Retinal pigment epithelial cell (primary cell): ENCODE results near the gene PLSCR5.

Source experiments
- DNase-seq: peaks from one replicate; pipeline ENCODE4 v3.0.0-alpha.2; 2010; ENCODE audit warnings: low read depth
- H3K4me3 ChIP-seq: 2 replicates; pipeline ENCODE4 v1.5.1; 2011; ENCODE audit warnings: mild to moderate bottlenecking, low read length, control low read depth, moderate library complexity
- CTCF ChIP-seq: conservative IDR thresholded peaks from 2 replicates; pipeline ENCODE4 v1.5.1; 2011; ENCODE audit warnings: low read depth, low read length, control low read depth, inconsistent platforms

Gene PLSCR5

GRCh38 chr3:146637871-146638270 lies 32.7 kb upstream of the PLSCR5 start:
- no peak for TF ChIP-seq CTCF
- H3K4me3 ChIP-seq, result no peak overlapping the region
- DNase-seq, result no peak

- TF ChIP-seq CTCF, result no peak
- no peak overlapping the region for H3K4me3 ChIP-seq
- no peak for DNase-seq
Measured at GRCh38 chr3:146636881-146637280, 31.7 kb upstream of the PLSCR5 start.

- TF ChIP-seq CTCF, result no peak
- H3K4me3 ChIP-seq, result no peak overlapping the region
- DNase-seq, result no peak
Measured at GRCh38 chr3:146634346-146634745, 29.2 kb upstream of the PLSCR5 start.

GRCh38 chr3:146628671-146629070 lies 23.5 kb upstream of the PLSCR5 start:
- no peak for DNase-seq

GRCh38 chr3:146626403-146627122 lies 21.4 kb upstream of the PLSCR5 start:
- DNase-seq, result no peak
- no peak for TF ChIP-seq CTCF
- no peak overlapping the region for H3K4me3 ChIP-seq

More at GRCh38 chr3:146628671-146629070, 23.5 kb upstream of the PLSCR5 start:
- no peak for TF ChIP-seq CTCF
- no peak overlapping the region for H3K4me3 ChIP-seq

GRCh38 chr3:146625186-146625775 lies 20.1 kb upstream of the PLSCR5 start:
- no peak for TF ChIP-seq CTCF
- no peak for DNase-seq
- H3K4me3 ChIP-seq, result no peak overlapping the region

- DNase-seq, result no peak
- TF ChIP-seq CTCF, result no peak
- no peak overlapping the region for H3K4me3 ChIP-seq
Measured at GRCh38 chr3:146621723-146622122, 16.6 kb upstream of the PLSCR5 start.
